Astrocyte (in vitro differentiated cells and primary cell): ENCODE measurements around the gene ZNF211. TPM values are rescaled to one million over a fixed set of nuclear protein-coding genes. Genes with fewer than 3 reads are reported as not detected.
A peak's percentile ranks its signal among the peaks of the same experiment; 100 is the strongest.

Experiments
- DNase-seq: peaks from one replicate; pipeline ENCODE4 v3.0.0-alpha.2; 2010; ENCODE audit warnings: low read depth
- FAIRE-seq: peaks from 2 replicates; lab custom pipeline; 2011; peaks lifted over from hg19 to GRCh38; lab: Jason Lieb, UNC
- H2AFZ ChIP-seq: 2 replicates; pipeline ENCODE4 v1.6.0; 2012; ENCODE audit warnings: low read depth, low read length, inconsistent platforms
- H3K27ac ChIP-seq: 2 replicates; pipeline ENCODE4 v1.5.1; 2011; ENCODE audit warnings: low read depth, low read length, inconsistent platforms
- H3K27me3 ChIP-seq: 2 replicates; pipeline ENCODE4 v1.6.0; 2011; ENCODE audit warnings: low read length, inconsistent platforms; ENCODE audit not compliant: insufficient read depth
- H3K36me3 ChIP-seq: 2 replicates; pipeline ENCODE4 v1.5.1; 2011; ENCODE audit warnings: low read length, inconsistent platforms; ENCODE audit not compliant: insufficient read depth
- H3K4me1 ChIP-seq: 2 replicates; pipeline ENCODE4 v1.5.1; 2011; ENCODE audit warnings: low read length, inconsistent platforms; ENCODE audit not compliant: insufficient read depth
- H3K4me2 ChIP-seq: 2 replicates; pipeline ENCODE4 v1.6.0; 2012; ENCODE audit warnings: low read length, inconsistent platforms
- H3K4me3 ChIP-seq: 2 replicates; pipeline ENCODE4 v1.5.1; 2011; ENCODE audit warnings: low read depth, mild to moderate bottlenecking, low read length, inconsistent platforms; ENCODE audit not compliant: insufficient read depth
- H3K79me2 ChIP-seq: 2 replicates; pipeline ENCODE4 v1.6.0; 2012; ENCODE audit warnings: mild to moderate bottlenecking, low read length, inconsistent platforms; ENCODE audit not compliant: insufficient read depth
- H3K9ac ChIP-seq: 2 replicates; pipeline ENCODE4 v1.6.0; 2012; ENCODE audit warnings: mild to moderate bottlenecking, low read length, inconsistent platforms
- H3K9me3 ChIP-seq: 2 replicates; pipeline ENCODE4 v1.5.1; 2012; ENCODE audit warnings: low read depth, mild to moderate bottlenecking, low read length, inconsistent platforms; ENCODE audit not compliant: insufficient read depth
- H4K20me1 ChIP-seq: 2 replicates; pipeline ENCODE4 v1.6.0; 2012; ENCODE audit warnings: low read length, inconsistent platforms; ENCODE audit not compliant: insufficient read depth
- H3K27ac Mint-ChIP-seq: one replicate; pipeline ENCODE4 v1.8.0; 2021; ENCODE audit warnings: mild to moderate bottlenecking, mixed read lengths; ENCODE audit not compliant: unreplicated experiment
- H3K27me3 Mint-ChIP-seq: one replicate; pipeline ENCODE4 v1.8.0; 2021; ENCODE audit warnings: low read depth, mixed read lengths; ENCODE audit not compliant: unreplicated experiment
- H3K36me3 Mint-ChIP-seq: one replicate; pipeline ENCODE4 v1.8.0; 2021; ENCODE audit warnings: low read depth, mixed read lengths; ENCODE audit not compliant: unreplicated experiment
- H3K4me1 Mint-ChIP-seq: one replicate; pipeline ENCODE4 v1.8.0; 2021; ENCODE audit warnings: low read depth, mixed read lengths; ENCODE audit not compliant: unreplicated experiment
- H3K4me3 Mint-ChIP-seq: one replicate; pipeline ENCODE4 v1.8.0; 2021; ENCODE audit warnings: mild to moderate bottlenecking, moderate library complexity, mixed read lengths; ENCODE audit not compliant: unreplicated experiment
- H3K9me3 Mint-ChIP-seq: one replicate; pipeline ENCODE4 v1.8.0; 2021; ENCODE audit warnings: mild to moderate bottlenecking, mixed read lengths; ENCODE audit not compliant: unreplicated experiment
- EZH2 ChIP-seq: IDR thresholded peaks from 2 replicates; pipeline ENCODE4 v1.6.1; 2012; ENCODE audit warnings: mild to moderate bottlenecking, low read length, inconsistent platforms; ENCODE audit not compliant: insufficient read depth
- total RNA-seq: library from RNA; stranded (reverse); gene quantifications from 2 replicates; pipeline ENCODE4 v1.2.1, GENCODE V29; 2021
- TF ChIP-seq, protein P1 (sequence below): IDR thresholded peaks from 2 replicates; pipeline ENCODE4 v1.5.1; 2011; ENCODE audit warnings: low read depth, mild to moderate bottlenecking, inconsistent platforms, low read length, moderate library complexity; ENCODE audit not compliant: insufficient read depth

ZNF211 gene
- total RNA-seq, 1 donor from 2014 or later: 21.9 TPM

GRCh38 chr19:57651654-57651996, 18.7 kb downstream of the ZNF211 start:
- H3K27me3 ChIP-seq: no peaks in the 10 kb centered on the region
- H3K79me2 ChIP-seq: no peaks in the 10 kb centered on the region
- peak overlapping the region; percentile 75 for H3K27ac Mint-ChIP-seq
- no peak for TF ChIP-seq EZH2
- TF ChIP-seq, protein P1, sequence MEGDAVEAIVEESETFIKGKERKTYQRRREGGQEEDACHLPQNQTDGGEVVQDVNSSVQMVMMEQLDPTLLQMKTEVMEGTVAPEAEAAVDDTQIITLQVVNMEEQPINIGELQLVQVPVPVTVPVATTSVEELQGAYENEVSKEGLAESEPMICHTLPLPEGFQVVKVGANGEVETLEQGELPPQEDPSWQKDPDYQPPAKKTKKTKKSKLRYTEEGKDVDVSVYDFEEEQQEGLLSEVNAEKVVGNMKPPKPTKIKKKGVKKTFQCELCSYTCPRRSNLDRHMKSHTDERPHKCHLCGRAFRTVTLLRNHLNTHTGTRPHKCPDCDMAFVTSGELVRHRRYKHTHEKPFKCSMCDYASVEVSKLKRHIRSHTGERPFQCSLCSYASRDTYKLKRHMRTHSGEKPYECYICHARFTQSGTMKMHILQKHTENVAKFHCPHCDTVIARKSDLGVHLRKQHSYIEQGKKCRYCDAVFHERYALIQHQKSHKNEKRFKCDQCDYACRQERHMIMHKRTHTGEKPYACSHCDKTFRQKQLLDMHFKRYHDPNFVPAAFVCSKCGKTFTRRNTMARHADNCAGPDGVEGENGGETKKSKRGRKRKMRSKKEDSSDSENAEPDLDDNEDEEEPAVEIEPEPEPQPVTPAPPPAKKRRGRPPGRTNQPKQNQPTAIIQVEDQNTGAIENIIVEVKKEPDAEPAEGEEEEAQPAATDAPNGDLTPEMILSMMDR: no peak
- peaks cover 21% of the 10 kb centered on the region for H3K36me3 Mint-ChIP-seq
- H4K20me1 ChIP-seq: no peaks in the 10 kb centered on the region
- H3K4me1 ChIP-seq: no peaks in the 10 kb centered on the region
- H3K4me3 ChIP-seq: no peak overlapping the region
- H3K4me1 Mint-ChIP-seq: peaks cover 32% of the 10 kb centered on the region
- no peak overlapping the region for H3K9ac ChIP-seq
- no peak overlapping the region for H3K27ac ChIP-seq
- H3K9me3 ChIP-seq: peaks cover 6% of the 10 kb centered on the region
- H3K36me3 ChIP-seq: no peaks in the 10 kb centered on the region
- DNase-seq (no peak), FAIRE-seq (no peak)
- no peak overlapping the region for H3K4me2 ChIP-seq
- H3K4me3 Mint-ChIP-seq: peak overlapping the region; percentile 75
- H3K27me3 Mint-ChIP-seq: peaks cover 9% of the 10 kb centered on the region
- H3K9me3 Mint-ChIP-seq: peaks cover 25% of the 10 kb centered on the region
- H2AFZ ChIP-seq: no peak overlapping the region

GRCh38 chr19:57653689-57654088, 20.7 kb downstream of the ZNF211 start:
- H3K36me3 ChIP-seq: no peaks in the 10 kb centered on the region
- peaks cover 21% of the 10 kb centered on the region for H3K36me3 Mint-ChIP-seq
- DNase-seq (no peak), FAIRE-seq (no peak)
- H3K4me2 ChIP-seq: no peak overlapping the region
- H3K4me1 ChIP-seq: no peaks in the 10 kb centered on the region
- H3K9me3 ChIP-seq: peaks cover 6% of the 10 kb centered on the region
- H3K27me3 Mint-ChIP-seq: peaks cover 12% of the 10 kb centered on the region
- no peak overlapping the region for H3K9ac ChIP-seq
- no peak overlapping the region for H3K4me3 Mint-ChIP-seq
- TF ChIP-seq EZH2: no peak
- TF ChIP-seq, protein P1: no peak
- no peaks in the 10 kb centered on the region for H3K79me2 ChIP-seq
- no peak overlapping the region for H2AFZ ChIP-seq
- H3K27ac Mint-ChIP-seq: peak overlapping the region; percentile 76
- H3K27ac ChIP-seq: no peak overlapping the region
- peaks cover 30% of the 10 kb centered on the region for H3K4me1 Mint-ChIP-seq
- peaks cover 21% of the 10 kb centered on the region for H3K9me3 Mint-ChIP-seq
- no peaks in the 10 kb centered on the region for H4K20me1 ChIP-seq
- no peaks in the 10 kb centered on the region for H3K27me3 ChIP-seq
- H3K4me3 ChIP-seq: no peak overlapping the region

DNA sequence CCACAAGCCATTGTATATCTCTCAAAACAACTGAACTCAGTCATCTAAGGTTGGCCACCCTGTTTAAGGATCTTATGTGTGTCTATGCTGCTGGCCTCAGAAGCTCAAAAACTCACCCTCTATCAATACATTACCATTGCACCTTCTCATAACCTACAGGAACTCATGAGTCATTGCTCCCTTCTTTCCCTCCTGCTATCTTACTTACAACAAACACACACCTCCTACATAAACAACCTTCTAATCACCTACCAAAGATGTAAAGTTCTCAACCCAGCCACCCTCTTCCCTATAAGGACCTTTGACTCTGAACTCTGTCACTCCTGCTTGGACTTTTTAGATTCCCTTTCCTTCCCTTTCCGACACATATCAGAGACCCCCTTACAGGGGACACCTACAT, 22.5 kb downstream of the ZNF211 start:
- FAIRE-seq (no peak), DNase-seq (no peak)
- Mint-ChIP-seq H3K36me3 (peaks cover 21% of the 10 kb centered on the region), H3K4me1 (peaks cover 30% of the 10 kb centered on the region), H3K9me3 (peaks cover 21% of the 10 kb centered on the region), H3K4me3 (no peak overlapping the region), H3K27me3 (peaks cover 17% of the 10 kb centered on the region), H3K27ac (peak overlapping the region; percentile 73)
- H3K36me3 ChIP-seq: no peaks in the 10 kb centered on the region
- no peak overlapping the region for H3K27ac ChIP-seq
- no peak overlapping the region for H3K4me3 ChIP-seq
- H3K4me1 ChIP-seq: no peaks in the 10 kb centered on the region
- no peak overlapping the region for H2AFZ ChIP-seq
- no peak for TF ChIP-seq EZH2
- TF ChIP-seq, protein P1: no peak
- no peaks in the 10 kb centered on the region for H3K27me3 ChIP-seq
- no peak overlapping the region for H3K4me2 ChIP-seq
- no peak overlapping the region for H3K9ac ChIP-seq
- peaks cover 6% of the 10 kb centered on the region for H3K9me3 ChIP-seq
- H4K20me1 ChIP-seq: no peaks in the 10 kb centered on the region
- H3K79me2 ChIP-seq: no peaks in the 10 kb centered on the region
